Measurements from ENCODE around the gene SLC25A44.

Gene SLC25A44

GRCh38 chr1:156194300-156194652 is 372 bp downstream of the SLC25A44 start:
- DNase-seq (ENCODE audit: low spot score): no peak
- no peak for TF ChIP-seq CTCF (IDR thresholded peaks at IDR 0.05)
- Histone ChIP-seq H3K27ac (peak overlapping the region; percentile 63 to 75), H3K4me3 (peak overlapping the region; percentile 79)

- no peak for DNase-seq (ENCODE audit: low spot score)
- Histone ChIP-seq H3K27ac (no peak overlapping the region), H3K4me3 (no peak overlapping the region)
- no peak for TF ChIP-seq CTCF (IDR thresholded peaks at IDR 0.05)
These were observed 1.9 kb downstream of the SLC25A44 start for GRCh38 chr1:156195853-156196252.

- no peak for DNase-seq (ENCODE audit: low spot score)
- H3K4me3 ChIP-seq: no peak overlapping the region
These were observed 2.5 kb downstream of the SLC25A44 start for GRCh38 chr1:156196445-156196844.

GRCh38 chr1:156198831-156199349 is 5.0 kb downstream of the SLC25A44 start:
- no peak for TF ChIP-seq CTCF (IDR thresholded peaks at IDR 0.05)
- Histone ChIP-seq H3K4me3 (no peak overlapping the region), H3K27ac (no peak overlapping the region)
- no peak for DNase-seq (ENCODE audit: low spot score)

More at GRCh38 chr1:156196445-156196844, 2.5 kb downstream of the SLC25A44 start:
- TF ChIP-seq CTCF (IDR thresholded peaks at IDR 0.05): no peak
- H3K27ac ChIP-seq: no peak overlapping the region

- no peak for TF ChIP-seq CTCF (IDR thresholded peaks at IDR 0.05)
- no peak for DNase-seq (ENCODE audit: low spot score)
- H3K4me3 ChIP-seq: no peak overlapping the region
- no peak overlapping the region for H3K27ac ChIP-seq
These were observed 6.1 kb downstream of the SLC25A44 start for GRCh38 chr1:156200044-156200443.

- DNase-seq (ENCODE audit: low spot score): no peak
- H3K4me3 ChIP-seq: no peak overlapping the region
- peak overlapping the region in 1 of 2 donors; percentile 39 for H3K27ac ChIP-seq
- TF ChIP-seq CTCF (IDR thresholded peaks at IDR 0.05): no peak
These were observed 9.4 kb downstream of the SLC25A44 start for GRCh38 chr1:156203331-156203730.

GRCh38 chr1:156204686-156205085 is 10.8 kb downstream of the SLC25A44 start:
- Histone ChIP-seq H3K27ac (peak overlapping the region in 1 of 2 donors; percentile 15), H3K4me3 (no peak overlapping the region)
- no peak for DNase-seq (ENCODE audit: low spot score)
- TF ChIP-seq CTCF (IDR thresholded peaks at IDR 0.05): no peak

All from coronary artery (tissue), 2 donors.